GM19328 (cell line): Measurements from ENCODE around the gene VRTN.
"Not testable (repeated sequence)": the region's sequence is repeated elsewhere in the genome, so short reads cannot be mapped to it uniquely, and the experiment has no call there.

ENCODE experiments used
- ATAC-seq: cut with Tn5 transposase; IDR thresholded peaks from one replicate; pipeline ENCODE4 v1.9.1; 2021; ENCODE audit warnings: mild to moderate bottlenecking, moderate library complexity; ENCODE audit not compliant: unreplicated experiment

VRTN gene

GRCh38 chr14:74348241-74348734, at the start of gene VRTN:
Gene VRTN, plus strand, starts transcription at chr14:74348471. Its CDS starts 8,313 bp downstream, at chr14:74356784.
- ATAC-seq: no peak

- ATAC-seq: no peak
These were observed 49.2 kb upstream of the VRTN start for GRCh38 chr14:74299061-74299545.

- ATAC-seq: no peak
These were observed 46.6 kb upstream of the VRTN start for GRCh38 chr14:74301594-74302151.

GRCh38 chr14:74302152-74302628, 46.1 kb upstream of the VRTN start:
- ATAC-seq: peak; percentile 5

GRCh38 chr14:74302634-74303569, 45.4 kb upstream of the VRTN start, which contains the start of gene ABCD4:
Gene ABCD4, minus strand, starts transcription at chr14:74302934. Its CDS starts 22 bp downstream, at chr14:74302912.
- ATAC-seq: peak; percentile 93

GRCh38 chr14:74308695-74309094, 39.6 kb upstream of the VRTN start:
- no peak for ATAC-seq

- no peak for ATAC-seq
These were observed 38.9 kb upstream of the VRTN start for GRCh38 chr14:74309125-74310022.

- no peak for ATAC-seq
These were observed 36.1 kb upstream of the VRTN start for GRCh38 chr14:74312161-74312560.

GRCh38 chr14:74313601-74314000, 34.7 kb upstream of the VRTN start:
- no peak for ATAC-seq

GRCh38 chr14:74314576-74314975, 33.7 kb upstream of the VRTN start:
- no peak for ATAC-seq

- ATAC-seq: no peak
These were observed 23.3 kb upstream of the VRTN start for GRCh38 chr14:74324931-74325361.

GRCh38 chr14:74325446-74325845, 22.8 kb upstream of the VRTN start:
- ATAC-seq: no peak

GRCh38 chr14:74326369-74327152, 21.7 kb upstream of the VRTN start:
- no peak for ATAC-seq

GRCh38 chr14:74329950-74330552, 18.2 kb upstream of the VRTN start:
- ATAC-seq: not testable (repeated sequence)

- no peak for ATAC-seq
These were observed 14.4 kb upstream of the VRTN start for GRCh38 chr14:74333909-74334308.

- no peak for ATAC-seq
These were observed 1.9 kb upstream of the VRTN start for GRCh38 chr14:74346341-74346740.

- ATAC-seq: no peak
These were observed 1.0 kb upstream of the VRTN start for GRCh38 chr14:74347097-74347794.

- ATAC-seq: no peak
These were observed 523 bp upstream of the VRTN start for GRCh38 chr14:74347795-74348100.
